ENCODE results near the gene CAMSAP1. TPM values are rescaled to one million over a fixed set of nuclear protein-coding genes. Genes with fewer than 3 reads are reported as not detected.

CAMSAP1 gene
- total and polyA plus RNA-seq, 9 of the 15 experiments (the other 6 are each of a cell fraction or from before 2014, with no cell fraction given), result 1.5 to 28.8 (median 14.3) TPM

DNA sequence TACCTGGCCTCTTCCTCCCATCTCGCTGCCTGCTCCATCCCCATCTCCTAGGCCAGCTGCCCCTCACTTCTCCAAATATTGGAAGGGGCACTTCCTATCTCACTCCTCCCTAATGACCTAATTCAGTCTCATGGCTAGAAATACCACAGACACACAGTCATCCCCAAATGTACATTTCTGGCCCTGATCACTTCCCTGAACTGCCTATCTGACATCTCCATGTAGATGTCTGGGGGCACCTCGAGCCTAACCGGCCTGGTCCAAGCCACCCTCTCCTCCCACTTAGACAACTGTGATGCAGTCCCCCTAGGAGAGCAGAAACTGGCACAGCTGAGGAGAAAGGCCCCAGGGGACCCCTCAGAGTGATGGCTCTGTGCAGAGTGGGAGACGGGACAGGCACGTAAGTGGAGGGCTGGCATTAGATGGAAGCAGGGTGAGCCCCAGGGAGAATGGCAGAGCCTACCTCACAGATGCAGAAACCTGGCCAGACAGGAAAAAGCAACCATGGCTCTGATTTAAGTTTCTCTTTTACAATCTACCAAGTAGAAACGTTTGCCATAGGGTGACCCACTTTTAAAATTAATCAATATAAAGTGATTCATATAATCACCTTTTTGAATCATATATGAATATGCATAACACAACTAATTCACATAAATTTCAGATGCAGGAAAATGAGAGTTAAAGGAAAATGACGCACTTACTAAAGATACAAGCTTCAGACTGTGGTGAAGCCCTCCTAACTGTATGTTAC, 22.1 kb downstream of the CAMSAP1 start:
- no peak overlapping the region for H3K4me2 ChIP-seq (ENCODE audit: insufficient read depth, low read length)
- in situ Hi-C loops (cut with MboI), result no loop called here
- peak overlapping the region in 1 of 2 experiments; percentile 76; a peak in 1 of 4 replicates for H3K9ac ChIP-seq (ENCODE audit: insufficient read depth in 1 of 2, low read depth in 2 of 2, low read length in 2 of 2)
- intact Hi-C loops (cut with micrococcal nuclease), result no loop called here
- H3K27me3 ChIP-seq (ENCODE audit: control insufficient read depth in 2 of 2, insufficient read depth in 2 of 2, low read length in 2 of 2), result no peaks in the 10 kb centered on the region
- TF ChIP-seq ZNF263 (CRISPR knock-in tag; IDR thresholded peaks at IDR 0.05; ENCODE audit: borderline replicate concordance), result peak; percentile 69; the same call in 1 of the 2 replicates
- TF ChIP-seq, protein P1, sequence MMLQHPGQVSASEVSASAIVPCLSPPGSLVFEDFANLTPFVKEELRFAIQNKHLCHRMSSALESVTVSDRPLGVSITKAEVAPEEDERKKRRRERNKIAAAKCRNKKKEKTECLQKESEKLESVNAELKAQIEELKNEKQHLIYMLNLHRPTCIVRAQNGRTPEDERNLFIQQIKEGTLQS (IDR thresholded peaks at IDR 0.05), result peak; percentile 34; the same call in 1 of the 2 replicates
- TF ChIP-seq, protein P1 (CRISPR knock-in tag; conservative IDR thresholded peaks at IDR 0.05), result no peak
- TF ChIP-seq, protein P2, sequence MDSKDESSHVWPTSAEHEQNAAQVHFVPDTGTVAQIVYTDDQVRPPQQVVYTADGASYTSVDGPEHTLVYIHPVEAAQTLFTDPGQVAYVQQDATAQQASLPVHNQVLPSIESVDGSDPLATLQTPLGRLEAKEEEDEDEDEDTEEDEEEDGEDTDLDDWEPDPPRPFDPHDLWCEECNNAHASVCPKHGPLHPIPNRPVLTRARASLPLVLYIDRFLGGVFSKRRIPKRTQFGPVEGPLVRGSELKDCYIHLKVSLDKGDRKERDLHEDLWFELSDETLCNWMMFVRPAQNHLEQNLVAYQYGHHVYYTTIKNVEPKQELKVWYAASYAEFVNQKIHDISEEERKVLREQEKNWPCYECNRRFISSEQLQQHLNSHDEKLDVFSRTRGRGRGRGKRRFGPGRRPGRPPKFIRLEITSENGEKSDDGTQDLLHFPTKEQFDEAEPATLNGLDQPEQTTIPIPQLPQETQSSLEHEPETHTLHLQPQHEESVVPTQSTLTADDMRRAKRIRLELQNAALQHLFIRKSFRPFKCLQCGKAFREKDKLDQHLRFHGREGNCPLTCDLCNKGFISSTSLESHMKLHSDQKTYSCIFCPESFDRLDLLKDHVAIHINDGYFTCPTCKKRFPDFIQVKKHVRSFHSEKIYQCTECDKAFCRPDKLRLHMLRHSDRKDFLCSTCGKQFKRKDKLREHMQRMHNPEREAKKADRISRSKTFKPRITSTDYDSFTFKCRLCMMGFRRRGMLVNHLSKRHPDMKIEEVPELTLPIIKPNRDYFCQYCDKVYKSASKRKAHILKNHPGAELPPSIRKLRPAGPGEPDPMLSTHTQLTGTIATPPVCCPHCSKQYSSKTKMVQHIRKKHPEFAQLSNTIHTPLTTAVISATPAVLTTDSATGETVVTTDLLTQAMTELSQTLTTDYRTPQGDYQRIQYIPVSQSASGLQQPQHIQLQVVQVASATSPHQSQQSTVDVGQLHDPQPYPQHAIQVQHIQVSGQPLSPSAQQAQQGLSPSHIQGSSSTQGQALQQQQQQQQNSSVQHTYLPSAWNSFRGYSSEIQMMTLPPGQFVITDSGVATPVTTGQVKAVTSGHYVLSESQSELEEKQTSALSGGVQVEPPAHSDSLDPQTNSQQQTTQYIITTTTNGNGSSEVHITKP (IDR thresholded peaks at IDR 0.05; ENCODE audit: partially characterized antibody), result no peak
- H3K36me3 ChIP-seq (ENCODE audit: control insufficient read depth, insufficient read depth, low read length), result peaks cover 23% of the 10 kb centered on the region; the same call in 2 of the 3 replicates
- ChIA-PET POLR2A (interaction anchor here (0.7 to 1.4 kb wide), 2 partner anchors 10 to 12 kb away, joined by 3 to 8 read pairs; no protein-coding TSS in a partner anchor), CTCF (ENCODE audit: low intra/inter-chr PET ratio) (no interaction called here)
- peaks cover 81% of the 10 kb centered on the region for H4K20me1 ChIP-seq (replicated peaks; ENCODE audit: control insufficient read depth, insufficient read depth, low read length)
- peaks cover 21% of the 10 kb centered on the region for H3K9me1 ChIP-seq (ENCODE audit: control insufficient read depth, insufficient read depth, low read length)
- H3K4me1 ChIP-seq (replicated peaks in 1 of 2; ENCODE audit: control insufficient read depth in 2 of 2, insufficient read depth in 2 of 2, low read length in 2 of 2), result peaks cover 27 to 64% of the 10 kb centered on the region in 2 experiments
- BruUV-seq (replicated peaks), result no TSS peak
- DNase-seq (ENCODE audit: extremely low read depth in 1 of 4, low spot score in 3 of 4) (no peak), FAIRE-seq (no peak), ATAC-seq (no peak)
- 49% methylated on average over 7 of the region's 7 CpGs for WGBS (ENCODE audit: insufficient coverage, low coverage, missing lambda C conversion rate)
- no peak overlapping the region for H3K4me3 ChIP-seq
- H3K79me2 ChIP-seq (ENCODE audit: control insufficient read depth, insufficient read depth, low read length), result peaks cover 91% of the 10 kb centered on the region
- no peaks in the 10 kb centered on the region for H3K9me3 ChIP-seq (replicated peaks; ENCODE audit: control insufficient read depth, insufficient read depth, low read depth, low read length)
- no peak overlapping the region for H2AFZ ChIP-seq (ENCODE audit: low read depth, low read length)
- H3K27ac ChIP-seq (ENCODE audit: extremely low read depth, low read depth, low read length), result no peak overlapping the region
